Measurements from ENCODE around the gene PARD3.

The PARD3 gene

DNA sequence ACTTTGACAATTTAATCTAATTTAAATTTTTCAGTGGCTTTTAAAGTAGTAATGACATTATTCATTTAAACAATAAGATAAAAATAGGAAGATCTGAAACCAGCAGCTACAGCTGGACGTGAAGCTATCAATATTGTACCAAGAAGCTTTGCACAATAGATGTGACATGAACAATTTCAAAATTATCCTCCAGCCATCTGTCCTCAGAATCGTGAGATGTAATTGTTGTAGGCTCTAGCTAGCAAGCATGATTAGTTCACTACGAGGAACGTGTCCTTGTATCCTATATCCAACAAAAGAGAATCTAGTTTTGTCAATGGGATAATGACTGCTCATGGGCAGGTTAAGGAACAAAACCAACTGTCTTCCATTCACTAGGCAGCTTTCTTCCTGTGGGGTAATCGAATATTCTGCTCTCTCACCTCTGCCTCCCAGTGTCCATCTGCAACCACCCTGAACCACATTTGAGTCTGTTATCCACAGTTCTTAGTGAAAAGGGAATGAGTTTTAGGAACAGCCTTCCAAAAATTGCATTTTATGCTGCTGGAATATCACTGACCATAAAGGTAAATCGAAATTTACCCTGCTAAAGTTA lies 247.3 kb downstream of the PARD3 start:
- Histone ChIP-seq H3K36me3 (ENCODE audit: control insufficient read depth, insufficient read depth, low read length) (no peaks in the 10 kb centered on the region), H3K4me3 (replicated peaks; ENCODE audit: low read depth, low read length) (no peak overlapping the region), H3K27me3 (replicated peaks; ENCODE audit: control insufficient read depth, insufficient read depth, low read length) (no peaks in the 10 kb centered on the region)
- TF ChIP-seq, protein P1, sequence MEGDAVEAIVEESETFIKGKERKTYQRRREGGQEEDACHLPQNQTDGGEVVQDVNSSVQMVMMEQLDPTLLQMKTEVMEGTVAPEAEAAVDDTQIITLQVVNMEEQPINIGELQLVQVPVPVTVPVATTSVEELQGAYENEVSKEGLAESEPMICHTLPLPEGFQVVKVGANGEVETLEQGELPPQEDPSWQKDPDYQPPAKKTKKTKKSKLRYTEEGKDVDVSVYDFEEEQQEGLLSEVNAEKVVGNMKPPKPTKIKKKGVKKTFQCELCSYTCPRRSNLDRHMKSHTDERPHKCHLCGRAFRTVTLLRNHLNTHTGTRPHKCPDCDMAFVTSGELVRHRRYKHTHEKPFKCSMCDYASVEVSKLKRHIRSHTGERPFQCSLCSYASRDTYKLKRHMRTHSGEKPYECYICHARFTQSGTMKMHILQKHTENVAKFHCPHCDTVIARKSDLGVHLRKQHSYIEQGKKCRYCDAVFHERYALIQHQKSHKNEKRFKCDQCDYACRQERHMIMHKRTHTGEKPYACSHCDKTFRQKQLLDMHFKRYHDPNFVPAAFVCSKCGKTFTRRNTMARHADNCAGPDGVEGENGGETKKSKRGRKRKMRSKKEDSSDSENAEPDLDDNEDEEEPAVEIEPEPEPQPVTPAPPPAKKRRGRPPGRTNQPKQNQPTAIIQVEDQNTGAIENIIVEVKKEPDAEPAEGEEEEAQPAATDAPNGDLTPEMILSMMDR (IDR thresholded peaks at IDR 0.05; ENCODE audit: insufficient read depth, low read length, poor library complexity, severe bottlenecking): no peak
- no peak for DNase-seq (ENCODE audit: extremely low read depth, insufficient read length)

- no peak for DNase-seq (ENCODE audit: extremely low read depth, insufficient read length)
- TF ChIP-seq, protein P1 (IDR thresholded peaks at IDR 0.05; ENCODE audit: insufficient read depth, low read length, poor library complexity, severe bottlenecking): no peak
Observed at GRCh38 chr10:34565934-34566333, 249.2 kb downstream of the PARD3 start.

DNA sequence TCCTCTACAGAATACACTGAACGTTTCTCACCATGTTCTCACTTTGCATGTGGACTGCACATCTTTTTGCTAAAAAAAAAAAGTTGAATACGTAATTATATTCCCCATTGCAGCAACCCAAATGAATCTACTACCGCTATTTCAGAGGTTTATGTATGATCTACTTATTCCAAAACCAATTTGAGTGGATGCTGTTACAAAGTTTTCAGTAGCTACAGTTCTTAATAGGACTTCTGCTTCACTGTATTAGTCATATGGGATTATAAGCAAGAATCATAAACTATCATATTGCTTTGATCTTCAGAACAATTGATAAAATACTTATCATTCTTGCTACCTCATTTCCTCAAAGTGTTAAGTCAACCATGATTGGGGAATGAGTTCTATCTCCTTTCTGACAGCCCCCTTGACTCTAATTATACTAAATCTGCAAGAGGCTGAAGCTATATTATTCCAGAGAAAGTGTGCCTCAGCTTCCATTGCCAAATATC lies 257.0 kb downstream of the PARD3 start:
- TF ChIP-seq, protein P1 (IDR thresholded peaks at IDR 0.05; ENCODE audit: insufficient read depth, low read length, poor library complexity, severe bottlenecking): no peak
- Histone ChIP-seq H3K27me3 (replicated peaks; ENCODE audit: control insufficient read depth, insufficient read depth, low read length) (no peaks in the 10 kb centered on the region; the same call in 1 of the 2 replicates), H3K4me3 (replicated peaks; ENCODE audit: low read depth, low read length) (no peak overlapping the region), H3K36me3 (ENCODE audit: control insufficient read depth, insufficient read depth, low read length) (no peaks in the 10 kb centered on the region)
- DNase-seq (ENCODE audit: extremely low read depth, insufficient read length): no peak

More at GRCh38 chr10:34565934-34566333, 249.2 kb downstream of the PARD3 start:
- no peaks in the 10 kb centered on the region for H3K27me3 ChIP-seq (replicated peaks; ENCODE audit: control insufficient read depth, insufficient read depth, low read length)
- no peaks in the 10 kb centered on the region for H3K36me3 ChIP-seq (ENCODE audit: control insufficient read depth, insufficient read depth, low read length)
- no peak overlapping the region for H3K4me3 ChIP-seq (replicated peaks; ENCODE audit: low read depth, low read length)

DNA sequence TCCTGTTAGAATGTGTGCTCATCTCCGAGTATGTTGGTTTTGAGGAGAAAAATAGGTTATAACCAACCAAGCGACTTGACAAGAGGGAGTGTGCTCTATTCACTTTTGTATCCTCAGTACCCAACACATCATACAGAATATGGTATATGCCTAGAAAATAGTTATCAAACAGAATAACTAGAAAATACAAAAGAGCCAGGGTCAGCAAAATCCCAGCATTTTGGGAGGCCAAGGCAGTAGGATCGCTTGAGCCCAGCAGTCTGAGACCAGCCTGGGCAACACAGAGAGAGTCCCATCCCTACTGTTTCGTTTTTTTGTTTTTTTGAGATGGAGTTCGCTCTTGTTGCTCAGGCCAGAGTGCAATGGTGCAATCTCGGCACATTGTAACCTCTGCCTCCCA lies 257.9 kb downstream of the PARD3 start:
- Histone ChIP-seq H3K36me3 (ENCODE audit: control insufficient read depth, insufficient read depth, low read length) (no peaks in the 10 kb centered on the region), H3K4me3 (replicated peaks; ENCODE audit: low read depth, low read length) (no peak overlapping the region), H3K27me3 (replicated peaks; ENCODE audit: control insufficient read depth, insufficient read depth, low read length) (no peaks in the 10 kb centered on the region; the same call in 1 of the 2 replicates)
- TF ChIP-seq, protein P1 (IDR thresholded peaks at IDR 0.05; ENCODE audit: insufficient read depth, low read length, poor library complexity, severe bottlenecking): no peak
- no peak for DNase-seq (ENCODE audit: extremely low read depth, insufficient read length)

DNA sequence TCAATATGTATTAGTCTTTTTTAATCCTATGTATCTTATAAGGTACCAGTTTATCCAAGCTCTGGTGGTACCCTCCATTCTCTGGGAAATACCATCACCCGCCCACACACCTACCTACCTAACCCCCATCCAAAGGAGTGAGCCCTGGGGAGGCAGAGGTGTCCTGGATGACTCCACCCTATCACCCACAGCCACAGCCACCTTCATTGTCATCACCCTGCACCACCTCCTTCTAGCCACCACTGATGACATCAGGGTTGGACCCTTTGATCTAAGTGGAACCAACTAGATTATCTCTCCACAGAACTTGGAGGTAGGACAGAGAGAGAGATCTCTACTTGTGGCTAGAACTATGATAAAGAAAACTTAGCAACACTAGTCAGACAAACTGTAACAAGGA lies 259.4 kb downstream of the PARD3 start:
- no peaks in the 10 kb centered on the region; the same call in 1 of the 2 replicates for H3K27me3 ChIP-seq (replicated peaks; ENCODE audit: control insufficient read depth, insufficient read depth, low read length)
- no peak overlapping the region for H3K4me3 ChIP-seq (replicated peaks; ENCODE audit: low read depth, low read length)
- H3K36me3 ChIP-seq (ENCODE audit: control insufficient read depth, insufficient read depth, low read length): no peaks in the 10 kb centered on the region
- TF ChIP-seq, protein P1 (IDR thresholded peaks at IDR 0.05; ENCODE audit: insufficient read depth, low read length, poor library complexity, severe bottlenecking): no peak
- no peak for DNase-seq (ENCODE audit: extremely low read depth, insufficient read length)

All from GM06990 (cell line).